ENCODE data around the gene YPEL2. TPM values are rescaled to one million over a fixed set of nuclear protein-coding genes. Genes with fewer than 3 reads are reported as not detected.
A peak's percentile ranks its signal among the peaks of the same experiment; 100 is the strongest.

The YPEL2 gene
- total and polyA plus RNA-seq, 4 donors = 16.8 to 54.0 (median 30.7) TPM

- H3K27ac ChIP-seq (ENCODE audit: low read depth in 1 of 2, low read length in 2 of 2) = no peak overlapping the region
- H3K9me3 ChIP-seq (ENCODE audit: control insufficient read depth, low read length) = no peaks in the 10 kb centered on the region
- no peaks in the 10 kb centered on the region for H3K36me3 ChIP-seq (ENCODE audit: control insufficient read depth in 1 of 2, insufficient read depth in 2 of 2, low read length in 1 of 2)
- ATAC-seq (ENCODE audit: low FRiP score) (no peak), DNase-seq (peak in 1 of 2 donors; percentile 16)
- no peaks in the 10 kb centered on the region for H3K4me1 ChIP-seq (ENCODE audit: control insufficient read depth in 1 of 2, insufficient read depth in 2 of 2, low read length in 2 of 2)
- H3K4me3 ChIP-seq (ENCODE audit: low read length in 2 of 2) = no peak overlapping the region
- H3K27me3 ChIP-seq (ENCODE audit: control insufficient read depth in 1 of 2, insufficient read depth in 2 of 2, low read length in 1 of 2) = no peaks in the 10 kb centered on the region
- intact Hi-C loops (cut with DNase I) = no loop called here
- 12 to 19% methylated on average over 4 of the region's 4 CpGs for WGBS, 2 donors
These were observed 87.3 kb downstream of the YPEL2 start for GRCh38 chr17:59418732-59419166.

- DNase-seq (no peak), ATAC-seq (ENCODE audit: low FRiP score) (no peak)
- H3K4me1 ChIP-seq (ENCODE audit: control insufficient read depth in 1 of 2, insufficient read depth in 2 of 2, low read length in 2 of 2) = peaks cover 5 to 6% of the 10 kb centered on the region in 2 donors
- no peaks in the 10 kb centered on the region for H3K9me3 ChIP-seq (ENCODE audit: control insufficient read depth, low read length)
- no peak overlapping the region for H3K4me3 ChIP-seq (ENCODE audit: low read length in 2 of 2)
- no peaks in the 10 kb centered on the region for H3K36me3 ChIP-seq (ENCODE audit: control insufficient read depth in 1 of 2, insufficient read depth in 2 of 2, low read length in 1 of 2)
- intact Hi-C loops (cut with DNase I) = loop anchor here in 1 of 2 donors (5.0 kb wide), 1 partner anchor 34 kb away; no protein-coding TSS in a partner anchor
- H3K27ac ChIP-seq (ENCODE audit: low read depth in 1 of 2, low read length in 2 of 2) = no peak overlapping the region
- WGBS, 2 donors = 49 to 52% methylated on average over 3 of the region's 3 CpGs
- H3K27me3 ChIP-seq (ENCODE audit: control insufficient read depth in 1 of 2, insufficient read depth in 2 of 2, low read length in 1 of 2) = no peaks in the 10 kb centered on the region
These were observed 89.4 kb downstream of the YPEL2 start for GRCh38 chr17:59420901-59421300.

GRCh38 chr17:59421722-59422121 lies 90.3 kb downstream of the YPEL2 start:
- intact Hi-C loops (cut with DNase I) = loop anchor here in 1 of 2 donors (5.0 kb wide), 1 partner anchor 34 kb away; no protein-coding TSS in a partner anchor
- peaks cover 5 to 6% of the 10 kb centered on the region in 2 donors for H3K4me1 ChIP-seq (ENCODE audit: control insufficient read depth in 1 of 2, insufficient read depth in 2 of 2, low read length in 2 of 2)
- WGBS, 2 donors = 40 to 42% methylated on average over 6 of the region's 6 CpGs
- H3K36me3 ChIP-seq (ENCODE audit: control insufficient read depth in 1 of 2, insufficient read depth in 2 of 2, low read length in 1 of 2) = no peaks in the 10 kb centered on the region
- no peaks in the 10 kb centered on the region for H3K27me3 ChIP-seq (ENCODE audit: control insufficient read depth in 1 of 2, insufficient read depth in 2 of 2, low read length in 1 of 2)
- H3K4me3 ChIP-seq (ENCODE audit: low read length in 2 of 2) = no peak overlapping the region
- no peaks in the 10 kb centered on the region for H3K9me3 ChIP-seq (ENCODE audit: control insufficient read depth, low read length)
- DNase-seq (no peak), ATAC-seq (ENCODE audit: low FRiP score) (no peak)
- H3K27ac ChIP-seq (ENCODE audit: low read depth in 1 of 2, low read length in 2 of 2) = no peak overlapping the region

- Histone ChIP-seq H3K4me1 (ENCODE audit: control insufficient read depth in 1 of 2, insufficient read depth in 2 of 2, low read length in 2 of 2) (peaks cover 6 to 7% of the 10 kb centered on the region in 2 donors), H3K27me3 (ENCODE audit: control insufficient read depth in 1 of 2, insufficient read depth in 2 of 2, low read length in 1 of 2) (no peaks in the 10 kb centered on the region), H3K4me3 (ENCODE audit: low read length in 2 of 2) (no peak overlapping the region), H3K36me3 (ENCODE audit: control insufficient read depth in 1 of 2, insufficient read depth in 2 of 2, low read length in 1 of 2) (no peaks in the 10 kb centered on the region), H3K9me3 (ENCODE audit: control insufficient read depth, low read length) (no peaks in the 10 kb centered on the region), H3K27ac (ENCODE audit: low read depth in 1 of 2, low read length in 2 of 2) (peak overlapping the region; percentile 44 to 97)
- WGBS, 2 donors = 5 to 7% methylated on average over 9 of the region's 9 CpGs
- DNase-seq (peak; percentile 62 to 80), ATAC-seq (ENCODE audit: low FRiP score) (peak; percentile 70)
- intact Hi-C loops (cut with DNase I) = loop anchor here in 1 of 2 donors (5.0 kb wide), 1 partner anchor 36 kb away; no protein-coding TSS in a partner anchor
These were observed 91.8 kb downstream of the YPEL2 start for GRCh38 chr17:59423137-59423724.

GRCh38 chr17:59423903-59424302 lies 92.4 kb downstream of the YPEL2 start:
- peaks cover 6 to 10% of the 10 kb centered on the region in 2 donors for H3K4me1 ChIP-seq (ENCODE audit: control insufficient read depth in 1 of 2, insufficient read depth in 2 of 2, low read length in 2 of 2)

GRCh38 chr17:59424331-59424730 lies 92.9 kb downstream of the YPEL2 start:
- ATAC-seq (ENCODE audit: low FRiP score) (no peak), DNase-seq (no peak)
- Histone ChIP-seq H3K27ac (ENCODE audit: low read depth in 1 of 2, low read length in 2 of 2) (peak overlapping the region; percentile 29 to 99), H3K9me3 (ENCODE audit: control insufficient read depth, low read length) (no peaks in the 10 kb centered on the region), H3K4me3 (ENCODE audit: low read length in 2 of 2) (no peak overlapping the region), H3K27me3 (ENCODE audit: control insufficient read depth in 1 of 2, insufficient read depth in 2 of 2, low read length in 1 of 2) (no peaks in the 10 kb centered on the region), H3K4me1 (ENCODE audit: control insufficient read depth in 1 of 2, insufficient read depth in 2 of 2, low read length in 2 of 2) (peaks cover 10% of the 10 kb centered on the region in 2 donors), H3K36me3 (ENCODE audit: control insufficient read depth in 1 of 2, insufficient read depth in 2 of 2, low read length in 1 of 2) (no peaks in the 10 kb centered on the region)
- WGBS, 2 donors = 50 to 52% methylated on average over 4 of the region's 4 CpGs
- intact Hi-C loops (cut with DNase I) = loop anchor here (2.0 to 5.0 kb wide), 2 partner anchors 37 to 44 kb away; no protein-coding TSS in a partner anchor

More at GRCh38 chr17:59423903-59424302, 92.4 kb downstream of the YPEL2 start:
- ATAC-seq (ENCODE audit: low FRiP score) (no peak), DNase-seq (no peak)
- Histone ChIP-seq H3K9me3 (ENCODE audit: control insufficient read depth, low read length) (no peaks in the 10 kb centered on the region), H3K27ac (ENCODE audit: low read depth in 1 of 2, low read length in 2 of 2) (peak overlapping the region; percentile 28 to 97), H3K36me3 (ENCODE audit: control insufficient read depth in 1 of 2, insufficient read depth in 2 of 2, low read length in 1 of 2) (no peaks in the 10 kb centered on the region), H3K27me3 (ENCODE audit: control insufficient read depth in 1 of 2, insufficient read depth in 2 of 2, low read length in 1 of 2) (no peaks in the 10 kb centered on the region), H3K4me3 (ENCODE audit: low read length in 2 of 2) (no peak overlapping the region)
- intact Hi-C loops (cut with DNase I) = loop anchor here (2.0 to 5.0 kb wide), 2 partner anchors 37 to 43 kb away; no protein-coding TSS in a partner anchor
- 59 to 69% methylated on average over 9 of the region's 9 CpGs for WGBS, 2 donors

GRCh38 chr17:59425085-59425931 lies 93.9 kb downstream of the YPEL2 start:
- peak; percentile 76 to 85 for DNase-seq
- H3K4me3 ChIP-seq (ENCODE audit: low read length in 2 of 2) = no peak overlapping the region
- H3K4me1 ChIP-seq (ENCODE audit: control insufficient read depth in 1 of 2, insufficient read depth in 2 of 2, low read length in 2 of 2) = peaks cover 10 to 14% of the 10 kb centered on the region in 2 donors
- no peaks in the 10 kb centered on the region for H3K27me3 ChIP-seq (ENCODE audit: control insufficient read depth in 1 of 2, insufficient read depth in 2 of 2, low read length in 1 of 2)
- H3K9me3 ChIP-seq (ENCODE audit: control insufficient read depth, low read length) = no peaks in the 10 kb centered on the region
- ATAC-seq (ENCODE audit: low FRiP score) = peak; percentile 65
- H3K27ac ChIP-seq (ENCODE audit: low read depth in 1 of 2, low read length in 2 of 2) = peak overlapping the region; percentile 80 to 99
- no peaks in the 10 kb centered on the region for H3K36me3 ChIP-seq (ENCODE audit: control insufficient read depth in 1 of 2, insufficient read depth in 2 of 2, low read length in 1 of 2)
- WGBS, 2 donors = 2 to 7% methylated on average over 16 of the region's 16 CpGs
- intact Hi-C loops (cut with DNase I) = loop anchor here (1.0 to 5.0 kb wide), 3 partner anchors 45 to 95 kb away; no protein-coding TSS in a partner anchor

- 38 to 40% methylated on average over 9 of the region's 9 CpGs for WGBS, 2 donors
- intact Hi-C loops (cut with DNase I) = loop anchor here in 1 of 2 donors (5.0 kb wide), 1 partner anchor 54 kb away; no protein-coding TSS in a partner anchor
- Histone ChIP-seq H3K36me3 (ENCODE audit: control insufficient read depth in 1 of 2, insufficient read depth in 2 of 2, low read length in 1 of 2) (no peaks in the 10 kb centered on the region), H3K27ac (ENCODE audit: low read depth in 1 of 2, low read length in 2 of 2) (peak overlapping the region; percentile 80 to 99), H3K4me3 (ENCODE audit: low read length in 2 of 2) (no peak overlapping the region), H3K4me1 (ENCODE audit: control insufficient read depth in 1 of 2, insufficient read depth in 2 of 2, low read length in 2 of 2) (peaks cover 10 to 14% of the 10 kb centered on the region in 2 donors), H3K9me3 (ENCODE audit: control insufficient read depth, low read length) (no peaks in the 10 kb centered on the region), H3K27me3 (ENCODE audit: control insufficient read depth in 1 of 2, insufficient read depth in 2 of 2, low read length in 1 of 2) (no peaks in the 10 kb centered on the region)
- DNase-seq (no peak), ATAC-seq (ENCODE audit: low FRiP score) (no peak)
These were observed 94.6 kb downstream of the YPEL2 start for GRCh38 chr17:59426031-59426430.

All from aorta (tissue), 5 donors.